HepG2 (cell line): ENCODE measurements around the gene MIGA2.

Experiments
- ATF5 ChIP-seq: sonication (generic); formaldehyde crosslinking; IDR thresholded peaks from 2 replicates; pipeline ENCODE4 v1.4.0; 2020; ENCODE audit warnings: mild to moderate bottlenecking, low read depth, missing genetic modification reagents
- RXRA ChIP-seq: sonication (generic); formaldehyde crosslinking; IDR thresholded peaks from 2 replicates; pipeline ENCODE4 v1.5.1; 2020; ENCODE audit warnings: missing genetic modification reagents
- STAT6 ChIP-seq: sonication (generic); formaldehyde crosslinking; IDR thresholded peaks from 2 replicates; pipeline ENCODE4 v1.4.0; 2020; ENCODE audit warnings: missing genetic modification reagents, mild to moderate bottlenecking, borderline replicate concordance
- TCF12 ChIP-seq, 2 experiments: fragments of 450-650 bp in 1 of 2; sonication (generic) in 1 of 2; formaldehyde crosslinking in 1 of 2; IDR thresholded peaks; 2 replicates each; pipeline versions ENCODE4 v1.6.1 to v1.8.0; 2017 to 2022; ENCODE audit warnings: antibody characterized with exemption in 1 of 2, mild to moderate bottlenecking in 1 of 2, missing genetic modification reagents in 1 of 2, moderate library complexity in 1 of 2
- ZNF24 ChIP-seq: fragments of 450-650 bp; IDR thresholded peaks from 2 replicates; pipeline ENCODE4 v1.6.1; 2017; ENCODE audit warnings: antibody characterized with exemption, mild to moderate bottlenecking
- ZNF710 ChIP-seq: sonication (generic); formaldehyde crosslinking; IDR thresholded peaks from 2 replicates; pipeline ENCODE4 v1.5.0; 2020; ENCODE audit warnings: mild to moderate bottlenecking, missing genetic modification reagents, borderline replicate concordance
- TF ChIP-seq, protein P1 (sequence below): sonication (generic); formaldehyde crosslinking; IDR thresholded peaks from 2 replicates; pipeline ENCODE4 v1.5.0; 2020; ENCODE audit warnings: mild to moderate bottlenecking, missing genetic modification reagents, moderate library complexity

DNA sequence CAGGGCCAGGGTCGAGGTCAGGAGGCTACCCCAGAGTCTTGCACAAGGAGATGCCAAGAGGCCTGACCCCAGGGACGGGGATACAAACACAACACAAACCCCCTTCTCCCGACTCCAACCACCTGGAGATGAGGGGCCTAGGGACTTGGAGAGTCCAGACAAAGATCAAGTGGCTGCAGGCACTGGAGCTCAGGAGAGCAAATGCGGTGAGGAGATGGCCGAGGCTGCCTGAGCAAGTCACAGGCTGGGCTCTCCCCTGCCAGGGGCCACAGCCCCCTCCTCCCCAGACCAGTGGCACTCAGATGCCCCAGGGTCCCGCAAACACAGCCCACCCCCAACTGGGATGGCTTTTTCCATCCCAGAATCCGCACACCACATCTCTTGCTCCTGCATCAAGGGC is 24.1 kb upstream of the MIGA2 start:
- TF ChIP-seq ZNF710 (CRISPR knock-in tag) (no peak), TCF12 (IDR thresholded peaks at IDR 0.05) (no peak), TCF12 (CRISPR knock-in tag; IDR thresholded peaks at IDR 0.05) (no peak), RXRA (CRISPR knock-in tag) (no peak), STAT6 (no peak), ATF5 (CRISPR knock-in tag) (no peak), ZNF24 (no peak)
- TF ChIP-seq, protein P1, sequence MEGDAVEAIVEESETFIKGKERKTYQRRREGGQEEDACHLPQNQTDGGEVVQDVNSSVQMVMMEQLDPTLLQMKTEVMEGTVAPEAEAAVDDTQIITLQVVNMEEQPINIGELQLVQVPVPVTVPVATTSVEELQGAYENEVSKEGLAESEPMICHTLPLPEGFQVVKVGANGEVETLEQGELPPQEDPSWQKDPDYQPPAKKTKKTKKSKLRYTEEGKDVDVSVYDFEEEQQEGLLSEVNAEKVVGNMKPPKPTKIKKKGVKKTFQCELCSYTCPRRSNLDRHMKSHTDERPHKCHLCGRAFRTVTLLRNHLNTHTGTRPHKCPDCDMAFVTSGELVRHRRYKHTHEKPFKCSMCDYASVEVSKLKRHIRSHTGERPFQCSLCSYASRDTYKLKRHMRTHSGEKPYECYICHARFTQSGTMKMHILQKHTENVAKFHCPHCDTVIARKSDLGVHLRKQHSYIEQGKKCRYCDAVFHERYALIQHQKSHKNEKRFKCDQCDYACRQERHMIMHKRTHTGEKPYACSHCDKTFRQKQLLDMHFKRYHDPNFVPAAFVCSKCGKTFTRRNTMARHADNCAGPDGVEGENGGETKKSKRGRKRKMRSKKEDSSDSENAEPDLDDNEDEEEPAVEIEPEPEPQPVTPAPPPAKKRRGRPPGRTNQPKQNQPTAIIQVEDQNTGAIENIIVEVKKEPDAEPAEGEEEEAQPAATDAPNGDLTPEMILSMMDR, result no peak
